BLaER1 (cell line): ENCODE measurements around the gene BAX.

Experiments used
- H3K27ac ChIP-seq: shearing (Covaris generic); formaldehyde crosslinking; 2 replicates; pipeline ENCODE4 v1.8.1; 2022
- H3K27me3 ChIP-seq: shearing (Covaris generic); formaldehyde crosslinking; 2 replicates; pipeline ENCODE4 v1.8.1; 2022
- H3K36me3 ChIP-seq: shearing (Covaris generic); formaldehyde crosslinking; 2 replicates; pipeline ENCODE4 v1.8.1; 2022
- H3K4me1 ChIP-seq: shearing (Covaris generic); formaldehyde crosslinking; 2 replicates; pipeline ENCODE4 v1.8.1; 2022
- H3K4me2 ChIP-seq: shearing (Covaris generic); formaldehyde crosslinking; 2 replicates; pipeline ENCODE4 v1.8.1; 2022
- H3K4me3 ChIP-seq: shearing (Covaris generic); formaldehyde crosslinking; 2 replicates; pipeline ENCODE4 v1.8.1; 2022
- H3K9ac ChIP-seq: shearing (Covaris generic); formaldehyde crosslinking; 2 replicates; pipeline ENCODE4 v1.8.1; 2022
- H3K9me3 ChIP-seq: shearing (Covaris generic); formaldehyde crosslinking; 2 replicates; pipeline ENCODE4 v1.8.1; 2022
- H4K20me1 ChIP-seq: shearing (Covaris generic); formaldehyde crosslinking; 2 replicates; pipeline ENCODE4 v1.8.1; 2022
- Cebpa-rat ChIP-seq: shearing (Covaris generic); IDR thresholded peaks from 2 replicates; pipeline ENCODE4 v1.8.1; 2022

BAX gene

GRCh38 chr19:49004964-49005614 is 50.4 kb downstream of the BAX start:
- Histone ChIP-seq H3K9ac (no peak overlapping the region), H3K27me3 (no peaks in the 10 kb centered on the region), H3K9me3 (no peaks in the 10 kb centered on the region), H3K4me1 (no peaks in the 10 kb centered on the region), H4K20me1 (peaks cover 28% of the 10 kb centered on the region), H3K27ac (no peak overlapping the region), H3K36me3 (peaks cover 98% of the 10 kb centered on the region), H3K4me2 (no peak overlapping the region), H3K4me3 (no peak overlapping the region)
- no peak for TF ChIP-seq Cebpa-rat

GRCh38 chr19:49006905-49007304 is 52.2 kb downstream of the BAX start:
- Histone ChIP-seq H3K9me3 (no peaks in the 10 kb centered on the region), H3K4me3 (no peak overlapping the region), H3K27me3 (no peaks in the 10 kb centered on the region), H3K36me3 (peaks cover 99% of the 10 kb centered on the region), H3K4me1 (no peaks in the 10 kb centered on the region), H4K20me1 (peaks cover 28% of the 10 kb centered on the region), H3K4me2 (no peak overlapping the region), H3K9ac (no peak overlapping the region), H3K27ac (no peak overlapping the region)
- TF ChIP-seq Cebpa-rat, result no peak

- Histone ChIP-seq H3K4me2 (no peak overlapping the region), H3K27me3 (no peaks in the 10 kb centered on the region), H3K4me3 (no peak overlapping the region), H4K20me1 (peaks cover 35% of the 10 kb centered on the region), H3K36me3 (peaks cover 99% of the 10 kb centered on the region), H3K27ac (no peak overlapping the region), H3K9ac (no peak overlapping the region), H3K4me1 (no peaks in the 10 kb centered on the region), H3K9me3 (no peaks in the 10 kb centered on the region)
- TF ChIP-seq Cebpa-rat, result no peak
Measured at GRCh38 chr19:49009828-49010227, 55.2 kb downstream of the BAX start.

- Histone ChIP-seq H3K9ac (no peak overlapping the region), H4K20me1 (peaks cover 35% of the 10 kb centered on the region), H3K27me3 (no peaks in the 10 kb centered on the region), H3K4me1 (no peaks in the 10 kb centered on the region), H3K27ac (no peak overlapping the region), H3K4me2 (no peak overlapping the region), H3K36me3 (peaks cover 99% of the 10 kb centered on the region), H3K4me3 (no peak overlapping the region), H3K9me3 (no peaks in the 10 kb centered on the region)
- no peak for TF ChIP-seq Cebpa-rat
Measured at GRCh38 chr19:49010453-49010852, 55.8 kb downstream of the BAX start.

GRCh38 chr19:49011194-49011593 is 56.5 kb downstream of the BAX start:
- Histone ChIP-seq H3K9ac (no peak overlapping the region), H3K27ac (no peak overlapping the region), H4K20me1 (peaks cover 42% of the 10 kb centered on the region), H3K4me2 (no peak overlapping the region), H3K27me3 (no peaks in the 10 kb centered on the region), H3K36me3 (peaks cover 99% of the 10 kb centered on the region), H3K4me3 (no peak overlapping the region), H3K9me3 (no peaks in the 10 kb centered on the region), H3K4me1 (no peaks in the 10 kb centered on the region)
- TF ChIP-seq Cebpa-rat, result no peak
